CD4-positive, alpha-beta memory T cell (primary cell): ENCODE data around the gene ZBTB20. TPM values are rescaled to one million over a fixed set of nuclear protein-coding genes. Genes with fewer than 3 reads are reported as not detected.

Experiments used
- CTCF ChIA-PET: fragments of 350-600 bp; sonication (Branson Sonifier 250); formaldehyde crosslinking; loops from one replicate; lab custom pipeline; 2021; ENCODE audit warnings: inconsistent platforms; ENCODE audit not compliant: partially characterized antibody; lab: Charles Lee
- POLR2A ChIA-PET: fragments of 350-600 bp; sonication (Branson Sonifier 250); formaldehyde crosslinking; loops from one replicate; lab custom pipeline; 2021; ENCODE audit not compliant: partially characterized antibody; lab: Charles Lee
- DNase-seq, 5 donors: peaks; one replicate each; pipeline versions ENCODE4 v3.0.0 to v3.0.0-alpha.2; 2020 to 2022; ENCODE audit warnings: mixed read lengths in 1 of 5
- H3K27ac ChIP-seq: one replicate; pipeline ENCODE4 v1.7.0; 2013; ENCODE audit warnings: low read depth, low read length
- H3K27me3 ChIP-seq: 2 replicates; pipeline ENCODE4 v1.7.0; 2013; ENCODE audit warnings: mild to moderate bottlenecking, low read length, moderate library complexity; ENCODE audit not compliant: insufficient read depth
- H3K36me3 ChIP-seq: 2 replicates; pipeline ENCODE4 v1.7.0; 2013; ENCODE audit warnings: mild to moderate bottlenecking, low read length, moderate library complexity; ENCODE audit not compliant: insufficient read depth
- H3K4me1 ChIP-seq: 2 replicates; pipeline ENCODE4 v1.7.0; 2013; ENCODE audit warnings: mild to moderate bottlenecking, low read length, moderate library complexity; ENCODE audit not compliant: insufficient read depth
- H3K4me3 ChIP-seq, 2 donors: one replicate each; pipeline ENCODE4 v1.7.0; 2013; ENCODE audit warnings: low read length in 2 of 2, mild to moderate bottlenecking in 1 of 2
- H3K9me3 ChIP-seq, 2 donors: one replicate each; pipeline ENCODE4 v1.7.0; 2013; ENCODE audit warnings: low read length in 2 of 2, control low read depth in 1 of 2; ENCODE audit not compliant: control insufficient read depth in 1 of 2
- H3K27ac Mint-ChIP-seq, 7 donors: one replicate each; pipeline ENCODE4 v1.8.0; 2020 to 2021; ENCODE audit warnings: mixed read lengths in 7 of 7, mild to moderate bottlenecking in 6 of 7, inconsistent platforms in 3 of 7, moderate library complexity in 3 of 7
- H3K27me3 Mint-ChIP-seq, 2 donors: one replicate each; pipeline ENCODE4 v1.8.0; 2020 to 2021; ENCODE audit warnings: mixed read lengths in 2 of 2
- H3K36me3 Mint-ChIP-seq, 2 donors: one replicate each; pipeline ENCODE4 v1.8.0; 2020 to 2021; ENCODE audit warnings: mixed read lengths in 2 of 2, inconsistent platforms in 1 of 2, mild to moderate bottlenecking in 1 of 2
- H3K4me1 Mint-ChIP-seq, 4 donors: one replicate each; pipeline ENCODE4 v1.8.0; 2020 to 2021; ENCODE audit warnings: mixed read lengths in 4 of 4, mild to moderate bottlenecking in 1 of 4
- H3K4me3 Mint-ChIP-seq, 8 donors: one replicate each; pipeline ENCODE4 v1.8.0; 2020 to 2021; ENCODE audit warnings: mixed read lengths in 8 of 8, mild to moderate bottlenecking in 7 of 8, moderate library complexity in 6 of 8, inconsistent platforms in 3 of 8
- H3K9me3 Mint-ChIP-seq, 8 donors: one replicate each; pipeline ENCODE4 v1.8.0; 2020 to 2021; ENCODE audit warnings: mixed read lengths in 8 of 8, mild to moderate bottlenecking in 5 of 8, inconsistent platforms in 3 of 8, moderate library complexity in 1 of 8
- intact Hi-C: fragments of 100-400 bp; cut with micrococcal nuclease; formaldehyde crosslinking; loops from one replicate; pipeline ENCODE4 v1.15.1; 2023
- polyA plus RNA-seq, 2 donors: library from polyadenylated mRNA; unstranded; fragments of 300-500 nt; fragmentation: Illumina TruSeq; gene quantifications; one replicate each; pipeline ENCODE4 v1.2.3, GENCODE V29; 2021
- total RNA-seq, 2 experiments: library from RNA; stranded (reverse); gene quantifications; one replicate each; pipeline ENCODE4 v1.2.3, GENCODE V29; 2021

Gene ZBTB20
- total and polyA plus RNA-seq, 4 experiments from 2014 or later, result 21.9 to 58.4 (median 41.4) TPM

GRCh38 chr3:114792159-114792918 lies 354.7 kb downstream of the ZBTB20 start:
- Mint-ChIP-seq H3K36me3 (peaks cover 0 to 21% of the 10 kb centered on the region in 2 donors), H3K4me1 (peaks cover 5 to 15% (median 10%) of the 10 kb centered on the region in 4 donors), H3K4me3 (no peak overlapping the region), H3K27ac (no peak overlapping the region), H3K9me3 (no peaks in the 10 kb centered on the region), H3K27me3 (no peaks in the 10 kb centered on the region)
- Histone ChIP-seq H3K36me3 (no peaks in the 10 kb centered on the region), H3K27me3 (no peaks in the 10 kb centered on the region), H3K4me3 (no peak overlapping the region), H3K4me1 (no peaks in the 10 kb centered on the region), H3K27ac (no peak overlapping the region), H3K9me3 (no peaks in the 10 kb centered on the region)
- ChIA-PET POLR2A (no interaction called here), CTCF (no interaction called here)
- intact Hi-C loops, result no loop called here
- no peak for DNase-seq

GRCh38 chr3:114790752-114791151 lies 356.3 kb downstream of the ZBTB20 start:
- Histone ChIP-seq H3K4me3 (no peak overlapping the region), H3K9me3 (no peaks in the 10 kb centered on the region), H3K27ac (no peak overlapping the region), H3K36me3 (no peaks in the 10 kb centered on the region), H3K4me1 (no peaks in the 10 kb centered on the region), H3K27me3 (no peaks in the 10 kb centered on the region)
- intact Hi-C loops, result no loop called here
- H3K4me1 Mint-ChIP-seq, result peaks cover 3 to 15% (median 8%) of the 10 kb centered on the region in 4 donors
- no peaks in the 10 kb centered on the region for H3K27me3 Mint-ChIP-seq
- DNase-seq, result no peak
- POLR2A ChIA-PET, result no interaction called here
- H3K36me3 Mint-ChIP-seq, result peaks cover 0 to 10% of the 10 kb centered on the region in 2 donors
- H3K9me3 Mint-ChIP-seq, result no peaks in the 10 kb centered on the region
- H3K4me3 Mint-ChIP-seq, result no peak overlapping the region
- H3K27ac Mint-ChIP-seq, result no peak overlapping the region
- CTCF ChIA-PET, result no interaction called here

GRCh38 chr3:114789803-114790202 lies 357.3 kb downstream of the ZBTB20 start:
- no peaks in the 10 kb centered on the region for H3K9me3 Mint-ChIP-seq
- Histone ChIP-seq H3K4me1 (no peaks in the 10 kb centered on the region), H3K4me3 (no peak overlapping the region), H3K9me3 (no peaks in the 10 kb centered on the region), H3K27me3 (no peaks in the 10 kb centered on the region), H3K36me3 (no peaks in the 10 kb centered on the region), H3K27ac (no peak overlapping the region)
- no peaks in the 10 kb centered on the region for H3K27me3 Mint-ChIP-seq
- intact Hi-C loops, result no loop called here
- no peak overlapping the region for H3K27ac Mint-ChIP-seq
- peaks cover 3 to 10% (median 8%) of the 10 kb centered on the region in 4 donors for H3K4me1 Mint-ChIP-seq
- ChIA-PET CTCF (no interaction called here), POLR2A (no interaction called here)
- H3K4me3 Mint-ChIP-seq, result no peak overlapping the region
- peaks cover 0 to 10% of the 10 kb centered on the region in 2 donors for H3K36me3 Mint-ChIP-seq
- DNase-seq, result no peak

- intact Hi-C loops, result no loop called here
- Mint-ChIP-seq H3K4me1 (peaks cover 0 to 6% (median 0%) of the 10 kb centered on the region in 4 donors), H3K36me3 (peaks cover 44 to 59% of the 10 kb centered on the region in 2 donors), H3K27ac (no peak overlapping the region), H3K9me3 (peaks cover 2 to 52% (median 37%) of the 10 kb centered on the region in 8 donors), H3K27me3 (no peaks in the 10 kb centered on the region), H3K4me3 (no peak overlapping the region)
- H3K36me3 ChIP-seq, result no peaks in the 10 kb centered on the region
- H3K4me1 ChIP-seq, result no peaks in the 10 kb centered on the region
- no peak for DNase-seq
- no peak overlapping the region for H3K27ac ChIP-seq
- H3K4me3 ChIP-seq, result no peak overlapping the region
- ChIA-PET CTCF (no interaction called here), POLR2A (no interaction called here)
- H3K27me3 ChIP-seq, result no peaks in the 10 kb centered on the region
- peaks cover 0 to 10% of the 10 kb centered on the region in 2 donors for H3K9me3 ChIP-seq
Observed at GRCh38 chr3:114775395-114775794, 371.7 kb downstream of the ZBTB20 start.

GRCh38 chr3:114770874-114771273 lies 376.2 kb downstream of the ZBTB20 start:
- no peaks in the 10 kb centered on the region for H3K36me3 ChIP-seq
- POLR2A ChIA-PET, result no interaction called here
- peaks cover 36 to 55% of the 10 kb centered on the region in 2 donors for H3K36me3 Mint-ChIP-seq
- peaks cover 0 to 5% of the 10 kb centered on the region in 2 donors for H3K9me3 ChIP-seq
- no peaks in the 10 kb centered on the region for H3K4me1 ChIP-seq
- no peak overlapping the region for H3K4me3 ChIP-seq
- no peak overlapping the region for H3K27ac Mint-ChIP-seq
- H3K27ac ChIP-seq, result no peak overlapping the region
- H3K4me1 Mint-ChIP-seq, result peaks cover 0 to 8% (median 5%) of the 10 kb centered on the region in 4 donors
- intact Hi-C loops, result no loop called here
- CTCF ChIA-PET, result no interaction called here
- no peak for DNase-seq
- H3K27me3 Mint-ChIP-seq, result no peaks in the 10 kb centered on the region
- no peak overlapping the region for H3K4me3 Mint-ChIP-seq
- H3K9me3 Mint-ChIP-seq, result peaks cover 0 to 43% (median 32%) of the 10 kb centered on the region in 8 donors
- no peaks in the 10 kb centered on the region for H3K27me3 ChIP-seq

GRCh38 chr3:114764056-114764492 lies 383.0 kb downstream of the ZBTB20 start:
- H3K36me3 ChIP-seq, result no peaks in the 10 kb centered on the region
- Mint-ChIP-seq H3K27ac (no peak overlapping the region), H3K4me3 (no peak overlapping the region), H3K36me3 (peaks cover 0 to 7% of the 10 kb centered on the region in 2 donors), H3K4me1 (peaks cover 0 to 15% (median 10%) of the 10 kb centered on the region in 4 donors), H3K27me3 (no peaks in the 10 kb centered on the region), H3K9me3 (peaks cover 0 to 2% (median 0%) of the 10 kb centered on the region in 8 donors)
- H3K4me1 ChIP-seq, result no peaks in the 10 kb centered on the region
- ChIA-PET CTCF (no interaction called here), POLR2A (no interaction called here)
- no peak overlapping the region for H3K4me3 ChIP-seq
- intact Hi-C loops, result no loop called here
- no peak for DNase-seq
- H3K9me3 ChIP-seq, result no peaks in the 10 kb centered on the region
- no peak overlapping the region for H3K27ac ChIP-seq
- no peaks in the 10 kb centered on the region for H3K27me3 ChIP-seq

- Mint-ChIP-seq H3K4me1 (peaks cover 0 to 15% (median 9%) of the 10 kb centered on the region in 4 donors), H3K9me3 (no peaks in the 10 kb centered on the region), H3K36me3 (peaks cover 0 to 3% of the 10 kb centered on the region in 2 donors), H3K27ac (no peak overlapping the region), H3K27me3 (no peaks in the 10 kb centered on the region), H3K4me3 (no peak overlapping the region)
- H3K27me3 ChIP-seq, result no peaks in the 10 kb centered on the region
- POLR2A ChIA-PET, result no interaction called here
- intact Hi-C loops, result no loop called here
- no peak for DNase-seq
- H3K4me3 ChIP-seq, result no peak overlapping the region
- H3K9me3 ChIP-seq, result no peaks in the 10 kb centered on the region
- CTCF ChIA-PET, result no interaction called here
- no peak overlapping the region for H3K27ac ChIP-seq
- no peaks in the 10 kb centered on the region for H3K36me3 ChIP-seq
- H3K4me1 ChIP-seq, result no peaks in the 10 kb centered on the region
Observed at GRCh38 chr3:114762144-114762543, 384.9 kb downstream of the ZBTB20 start.
